ENCODE results near the gene HNRNPL.
"Not testable (repeated sequence)": the region's sequence is repeated elsewhere in the genome, so short reads cannot be mapped to it uniquely, and the experiment has no call there.

Gene HNRNPL

DNA sequence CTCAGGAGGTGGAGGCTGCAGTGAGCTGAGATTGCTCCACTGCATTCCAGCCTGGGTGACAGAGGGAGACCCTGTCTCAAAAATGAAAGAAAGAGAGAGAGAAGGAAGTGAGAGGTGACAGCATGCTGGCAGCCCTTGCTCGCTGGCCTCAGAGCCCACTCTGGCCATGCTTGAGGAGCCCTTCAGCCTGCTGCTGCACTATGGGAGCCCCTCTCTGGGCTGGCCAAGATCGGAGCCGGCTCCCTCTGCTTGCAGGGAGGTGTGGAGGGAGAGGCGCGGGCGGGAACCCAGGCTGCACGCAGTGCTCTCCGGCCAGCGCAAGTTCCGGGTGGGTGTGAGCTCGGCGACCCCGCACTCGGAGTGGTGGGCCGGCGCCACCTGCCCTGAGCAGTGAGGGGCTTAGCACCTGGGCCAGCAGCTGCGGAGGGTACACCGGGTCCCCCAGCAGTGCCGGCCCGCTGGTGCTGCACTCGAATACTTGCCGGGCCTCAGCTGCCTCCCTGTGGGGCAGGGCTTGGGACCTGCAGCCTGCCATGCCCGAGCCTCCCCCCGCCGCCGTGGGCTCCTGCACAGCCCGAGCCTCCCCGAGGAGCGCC, 28.5 kb downstream of the HNRNPL start:
- not testable (repeated sequence) for DNase-seq

DNA sequence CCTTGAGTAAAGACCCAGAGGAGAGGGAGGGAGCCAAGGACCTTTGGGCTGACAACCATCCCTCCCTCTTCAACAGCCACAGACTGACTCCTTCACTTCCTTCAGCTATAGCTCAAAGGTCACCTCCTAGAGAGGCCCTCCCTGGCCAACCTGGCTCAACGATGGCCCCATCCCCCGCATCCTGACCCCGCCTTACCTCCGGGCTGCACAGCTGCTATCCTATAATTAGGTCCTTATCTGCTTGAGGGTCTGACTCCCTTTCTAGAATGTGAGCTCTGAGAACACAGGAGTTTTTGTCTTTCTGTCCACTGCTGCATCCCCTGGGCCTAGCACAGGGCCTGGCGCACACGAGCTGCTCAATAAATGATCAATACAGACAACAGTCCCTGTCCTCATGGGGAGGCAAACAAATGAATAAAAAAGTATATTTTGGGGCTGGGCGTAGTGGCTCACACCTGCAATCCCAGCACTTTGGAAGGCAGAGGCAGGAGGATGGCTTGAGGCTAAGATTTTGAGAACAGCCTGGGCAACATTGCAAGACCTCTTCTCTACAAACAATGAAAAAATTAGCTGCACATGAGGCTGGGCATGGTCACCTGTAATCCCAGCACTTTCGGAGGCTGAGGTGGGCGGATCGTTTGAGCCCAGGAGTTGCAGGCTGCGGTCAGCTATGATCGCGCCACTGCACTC, 30.4 kb downstream of the HNRNPL start:
- DNase-seq = no peak

DNA sequence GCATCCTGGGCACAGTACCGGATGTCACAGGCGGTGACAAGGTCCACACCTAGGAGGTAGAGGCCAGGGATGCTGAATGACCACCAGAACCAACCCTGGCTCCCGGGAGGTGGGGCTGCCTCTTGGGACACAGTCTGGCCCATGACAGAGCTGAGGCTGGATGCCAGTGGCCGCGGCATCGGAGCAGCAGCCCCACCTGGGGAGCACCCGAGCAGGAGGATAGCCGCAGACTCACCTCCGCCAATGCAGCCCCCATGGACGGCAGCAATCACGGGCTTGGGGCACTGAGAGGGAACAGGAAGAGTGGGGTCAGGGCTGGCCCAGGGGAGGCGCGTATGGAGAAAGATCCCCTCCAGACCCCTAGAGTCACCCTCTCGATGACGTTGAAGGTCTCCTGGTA, 32.7 kb downstream of the HNRNPL start:
- no peak for DNase-seq

DNA sequence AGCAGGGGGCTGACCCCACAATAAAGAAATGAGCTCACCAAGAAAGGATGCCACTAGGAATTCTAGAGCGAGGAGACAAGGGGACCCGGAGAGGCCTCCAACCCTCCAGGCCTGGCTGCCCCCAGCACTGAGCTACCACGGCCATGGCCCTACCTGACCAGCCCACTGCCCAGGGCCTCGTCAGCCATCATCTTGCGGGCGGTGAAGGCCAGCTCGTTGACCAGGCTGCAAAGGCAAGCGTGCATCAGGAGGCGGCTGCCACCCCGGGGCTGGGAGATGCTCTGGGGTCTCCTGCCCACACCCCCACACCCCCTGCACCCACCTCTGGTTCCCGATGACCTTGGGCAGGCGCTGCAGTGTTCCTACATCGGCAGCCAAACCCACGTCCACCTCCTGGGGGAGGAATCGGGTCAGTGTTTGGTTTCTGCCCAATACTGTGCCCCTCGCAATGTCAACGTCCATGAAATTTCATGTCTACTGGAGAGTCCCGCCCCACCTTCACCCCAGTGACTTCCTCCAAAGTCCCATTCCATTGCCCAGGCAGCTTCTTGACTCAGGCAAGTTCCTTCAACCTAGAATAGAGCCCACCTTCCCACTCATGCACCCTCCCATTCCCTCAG, 33.5 kb downstream of the HNRNPL start:
- DNase-seq = no peak

DNA sequence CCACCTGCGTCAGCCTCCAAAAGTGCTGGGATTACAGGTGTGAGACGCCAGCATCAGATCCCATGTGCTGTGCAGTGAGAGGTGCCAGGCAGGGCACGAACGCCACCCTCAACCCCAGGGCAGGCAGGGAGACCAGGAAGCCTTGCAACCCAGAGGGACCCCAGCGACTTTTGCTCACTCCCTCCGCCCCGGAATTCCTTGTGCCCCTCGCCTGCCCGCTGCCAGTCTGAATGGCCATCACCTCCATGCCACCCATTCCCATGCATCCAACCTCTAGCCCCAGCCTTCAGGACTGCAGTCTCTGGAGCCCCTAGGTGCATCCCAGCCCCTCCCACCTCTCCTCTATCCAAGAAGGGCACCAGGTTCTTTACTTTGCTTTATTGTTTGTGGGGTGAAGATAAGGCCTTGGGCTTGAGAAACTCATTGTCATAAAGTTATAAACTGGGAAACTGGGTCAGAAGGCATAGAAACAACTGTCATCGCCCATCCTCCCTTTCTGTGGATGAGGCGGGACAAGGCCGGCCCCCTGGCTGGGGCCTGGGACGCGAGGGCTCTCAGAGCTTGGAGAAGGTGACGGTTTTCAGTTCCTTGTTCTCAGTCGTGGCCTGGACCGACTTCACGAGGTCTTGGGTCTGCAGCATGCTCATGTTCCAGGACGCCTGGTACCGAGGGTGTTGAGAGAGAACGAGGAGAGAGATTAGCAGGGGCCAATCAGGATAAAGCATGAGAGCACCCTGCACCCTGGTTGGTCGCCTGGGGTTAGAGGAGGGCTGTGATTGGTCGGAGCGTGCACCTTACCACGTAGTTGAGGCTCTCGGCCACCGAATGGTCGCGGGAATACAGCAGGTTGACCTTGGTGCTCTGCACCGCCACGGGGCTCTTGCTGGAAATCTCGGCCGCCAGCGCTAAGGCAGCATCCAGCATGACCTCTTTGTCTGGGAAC, 34.5 kb downstream of the HNRNPL start:
- DNase-seq = no peak

DNA sequence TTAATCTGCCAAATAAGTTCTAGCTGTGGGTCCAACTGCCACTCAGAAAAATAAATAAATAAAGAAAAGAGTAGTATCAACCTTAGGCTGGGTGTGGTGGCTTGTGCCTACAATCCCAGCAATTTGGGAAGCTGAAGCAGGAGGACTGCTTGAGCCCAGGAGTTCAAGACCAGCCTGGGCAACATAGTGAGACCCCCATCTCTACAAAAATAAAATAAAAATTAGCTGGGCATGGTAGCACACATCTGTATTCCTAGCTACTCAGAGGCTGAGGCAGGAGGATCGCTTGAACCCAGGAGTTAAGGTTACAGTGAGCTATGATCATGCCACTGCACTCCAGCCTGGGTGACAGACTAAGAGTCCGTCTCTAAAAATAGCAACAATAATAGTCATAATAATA, 35.9 kb downstream of the HNRNPL start:
- not testable (repeated sequence) for DNase-seq

DNA sequence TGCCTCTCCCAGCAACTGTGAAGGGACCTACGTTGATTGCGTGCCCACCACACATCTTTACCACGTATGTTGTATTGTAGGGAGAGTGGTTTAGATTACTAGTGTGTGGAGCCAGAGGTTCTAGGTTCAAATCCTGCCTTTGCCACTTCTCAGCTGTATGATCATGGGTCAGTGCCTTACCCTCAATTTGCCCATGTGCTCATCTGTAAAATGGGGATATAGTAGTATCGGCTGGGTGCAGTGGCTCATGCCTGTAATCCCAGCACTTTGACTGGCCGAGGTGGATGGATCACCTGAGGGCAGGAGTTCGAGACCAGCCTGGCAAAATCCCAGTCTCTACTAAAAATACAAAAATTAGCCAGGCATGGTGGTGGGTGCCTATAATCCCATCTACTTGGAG, 36.5 kb downstream of the HNRNPL start:
- no peak for DNase-seq

DNA sequence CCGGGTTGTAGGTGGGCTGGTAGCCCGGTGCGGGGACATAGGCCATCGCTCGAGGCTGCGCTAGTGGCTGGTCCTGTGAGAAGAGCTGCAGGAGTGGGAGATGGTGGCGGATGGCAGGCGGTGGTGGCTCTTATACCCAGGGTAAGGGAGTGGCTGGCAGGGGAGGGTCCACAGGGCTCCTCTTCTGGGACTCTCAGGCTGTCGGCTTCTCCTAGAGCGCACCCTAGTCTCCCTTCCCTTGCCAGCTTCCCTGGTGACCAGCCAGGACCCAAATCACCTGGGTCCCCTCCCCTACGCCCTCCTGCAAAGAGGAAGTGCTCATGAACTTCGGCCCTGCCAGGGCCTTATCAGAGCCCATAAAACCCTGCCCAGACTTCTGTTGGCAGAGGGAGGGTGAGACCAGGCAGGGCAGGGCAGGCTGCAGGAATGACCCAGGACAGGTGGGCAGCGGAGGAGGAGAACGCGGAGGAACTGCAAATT, 36.9 kb downstream of the HNRNPL start, which contains the start of gene LGALS4:
Gene LGALS4 (minus strand): TSS at position 105 of the 480 bp plus-strand sequence. CDS start 59 bp downstream, at position 46.
- DNase-seq = no peak

DNA sequence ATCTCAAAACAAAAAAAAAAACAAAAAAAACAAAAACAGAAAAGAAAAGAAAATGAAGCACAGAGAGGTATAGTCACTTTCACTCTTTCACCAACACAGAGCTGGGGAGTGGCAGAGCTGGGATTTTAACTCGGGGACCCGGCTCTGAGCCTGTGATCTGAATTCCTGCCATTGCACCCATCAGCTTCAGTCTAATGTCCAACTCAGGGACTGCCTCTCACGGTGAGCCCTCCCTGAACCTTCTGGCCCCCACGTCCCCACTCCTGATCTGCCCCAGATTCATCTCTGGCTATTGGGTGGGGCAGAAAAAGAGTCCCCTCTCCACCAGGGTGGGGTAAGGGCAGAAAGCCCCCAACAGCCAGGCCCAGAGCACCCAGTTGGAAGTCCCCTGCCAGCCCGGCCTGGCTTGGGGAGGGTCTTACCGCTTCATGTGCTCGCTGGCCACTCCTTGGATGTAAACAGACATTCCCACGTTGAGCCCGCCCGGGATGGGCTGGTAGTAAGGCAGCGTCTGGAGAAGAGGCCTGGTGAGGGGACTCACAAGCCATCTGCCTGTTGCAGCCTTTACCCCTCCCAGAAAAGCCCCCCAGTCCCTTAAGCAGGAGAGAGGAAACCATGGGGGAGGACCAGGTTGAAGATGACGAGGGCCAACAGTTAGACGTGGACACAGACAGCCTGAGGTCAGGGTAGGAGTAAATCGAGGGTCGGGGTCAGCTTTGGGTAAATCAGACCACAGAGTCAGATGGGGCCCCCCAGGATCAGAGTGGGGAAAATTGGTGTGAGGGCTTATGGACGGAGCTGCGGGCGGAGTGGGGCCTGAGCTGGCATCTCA, 37.6 kb downstream of the HNRNPL start:
- no peak for DNase-seq

DNA sequence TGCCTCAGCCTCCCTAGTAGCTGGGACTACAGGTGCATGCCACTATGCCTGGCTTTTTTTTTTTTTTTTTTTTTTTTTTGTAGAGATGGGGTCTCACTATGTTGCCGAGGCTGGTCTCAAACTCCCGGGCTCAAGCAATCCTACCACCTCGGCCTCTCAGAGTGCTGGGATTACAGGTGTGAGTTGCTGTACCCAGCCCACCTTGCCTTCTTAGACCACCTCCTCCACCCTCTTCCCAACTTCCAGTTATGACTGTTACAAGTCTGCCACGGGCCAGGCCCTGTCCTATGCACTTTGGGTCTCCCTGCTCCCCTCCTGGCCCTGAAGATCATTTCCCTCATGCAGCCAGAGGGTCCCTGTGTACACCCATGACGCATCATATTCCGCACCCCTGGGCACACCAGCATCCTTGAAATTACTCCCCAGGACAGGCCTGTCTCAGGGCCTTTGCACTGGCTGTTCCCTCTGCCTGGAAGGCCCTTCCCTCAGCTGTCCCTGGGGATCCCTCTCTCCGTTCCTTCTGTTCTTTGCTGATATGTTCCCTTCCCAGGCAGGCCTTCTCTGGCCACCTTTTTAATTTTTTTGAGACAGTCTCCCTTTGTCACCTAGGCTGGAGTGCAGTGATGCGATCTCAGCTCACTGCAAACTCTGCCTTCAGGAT, 40.1 kb downstream of the HNRNPL start:
- DNase-seq = no peak

DNA sequence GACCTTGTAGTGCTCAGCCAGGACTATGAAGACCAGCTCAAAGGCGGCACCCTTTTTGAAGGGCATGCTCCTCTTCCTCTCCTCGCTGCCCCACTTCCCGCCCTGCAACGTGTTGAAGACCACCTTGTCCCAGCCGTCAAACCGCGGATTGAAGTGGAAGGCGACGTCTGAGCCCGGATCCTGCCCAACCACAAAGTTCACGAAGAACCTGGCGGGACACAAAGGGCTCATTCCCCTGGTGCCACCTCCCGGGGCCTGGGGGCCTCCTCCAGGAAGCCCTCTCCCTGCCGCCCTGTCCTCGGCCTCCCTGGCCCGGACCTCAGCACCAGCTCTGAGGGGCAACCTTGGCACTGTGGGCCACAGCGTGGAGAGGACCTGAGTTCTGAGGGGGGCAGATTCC, 41.0 kb downstream of the HNRNPL start:
- no peak for DNase-seq

DNA sequence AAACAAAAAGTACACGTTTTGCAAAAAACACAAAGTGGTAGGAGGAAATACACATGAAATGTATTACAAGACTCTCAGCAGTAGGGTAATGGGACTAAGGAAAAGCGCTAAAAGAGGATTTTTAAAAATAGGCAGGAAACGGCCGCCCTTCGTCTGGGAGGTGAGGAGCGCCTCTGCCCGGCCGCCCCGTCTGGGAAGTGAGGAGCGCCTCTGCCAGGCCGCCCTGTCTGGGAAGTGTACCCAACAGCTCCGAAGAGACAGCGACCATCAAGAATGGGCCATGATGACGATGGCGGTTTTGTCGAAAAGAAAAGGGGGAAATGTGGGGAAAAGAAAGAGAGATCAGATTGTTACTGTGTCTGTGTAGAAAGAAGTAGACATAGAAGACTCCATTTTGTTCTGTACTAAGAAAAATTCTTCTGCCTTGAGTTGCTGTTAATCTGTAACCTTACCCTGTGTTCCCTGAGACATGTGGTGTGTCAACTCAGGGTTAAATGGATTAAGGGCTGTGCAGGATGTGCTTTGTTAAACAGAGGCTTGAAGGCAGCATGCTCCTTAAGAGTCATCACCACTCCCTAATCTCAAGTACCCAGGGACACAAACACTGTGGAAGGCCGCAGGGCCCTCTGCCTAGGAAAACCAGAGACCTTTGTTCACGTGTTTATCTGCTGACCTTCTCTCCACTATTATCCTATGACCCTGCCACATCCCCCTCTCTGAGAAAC, 42.2 kb downstream of the HNRNPL start:
- peak; percentile 67 for DNase-seq

DNA sequence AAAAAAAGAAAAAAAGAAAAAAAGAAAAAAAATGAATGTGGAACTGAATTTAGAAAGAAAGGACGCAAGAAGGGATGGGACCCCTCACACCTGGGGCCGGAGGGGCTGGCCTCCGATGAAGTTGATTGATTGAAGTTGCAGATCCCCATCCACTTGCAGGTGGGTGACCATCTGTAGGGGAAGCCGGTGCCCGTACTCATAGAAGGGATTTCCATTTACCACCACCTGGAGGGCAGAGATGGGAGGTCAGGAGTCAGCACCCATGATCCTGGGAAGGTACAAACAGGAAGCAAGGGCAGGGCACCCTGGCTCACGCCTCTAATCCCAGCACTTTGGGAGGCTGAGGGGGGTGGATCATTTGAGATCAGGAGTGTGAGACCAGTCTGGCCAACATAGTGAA, 43.4 kb downstream of the HNRNPL start:
- peak; percentile 13 for DNase-seq

DNA sequence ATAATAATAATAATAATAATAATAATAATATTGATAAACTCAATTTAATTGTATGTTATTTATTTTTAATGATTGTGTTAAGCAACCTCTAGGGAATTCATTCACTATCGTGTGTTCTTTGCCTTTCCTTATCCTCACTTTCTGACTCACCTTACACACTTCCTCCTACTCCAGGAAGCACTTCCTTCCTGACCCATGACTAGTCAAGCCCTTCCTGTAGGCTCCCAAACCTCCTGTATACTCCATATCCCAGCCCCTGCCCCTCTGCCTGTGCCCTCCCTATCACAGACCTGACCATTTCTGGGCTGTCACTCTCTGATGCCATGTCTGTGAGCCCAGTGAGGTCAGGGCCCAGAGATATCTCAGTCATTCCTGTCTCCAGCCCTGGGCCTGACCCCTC, 44.6 kb downstream of the HNRNPL start:
- DNase-seq = no peak

DNA sequence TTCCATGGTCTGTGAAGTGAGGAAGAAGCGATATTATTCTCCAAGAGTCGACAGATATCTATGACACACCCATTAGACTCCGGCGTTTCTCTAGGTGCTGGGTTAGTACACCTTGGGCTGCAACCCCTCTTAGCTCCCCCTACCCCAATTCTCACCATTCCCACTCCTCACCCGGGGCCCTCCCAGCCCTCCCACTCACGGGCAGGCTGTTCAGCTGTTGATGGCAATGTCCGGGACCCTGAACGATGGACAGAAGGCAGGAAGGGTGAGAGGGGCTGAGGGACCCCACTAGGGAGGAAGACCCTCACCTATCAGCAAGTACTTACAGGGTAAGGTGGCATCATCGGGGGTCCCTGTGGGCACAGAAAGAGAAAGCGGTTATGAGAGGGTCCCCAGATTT, 46.2 kb downstream of the HNRNPL start:
- DNase-seq = no peak

DNA sequence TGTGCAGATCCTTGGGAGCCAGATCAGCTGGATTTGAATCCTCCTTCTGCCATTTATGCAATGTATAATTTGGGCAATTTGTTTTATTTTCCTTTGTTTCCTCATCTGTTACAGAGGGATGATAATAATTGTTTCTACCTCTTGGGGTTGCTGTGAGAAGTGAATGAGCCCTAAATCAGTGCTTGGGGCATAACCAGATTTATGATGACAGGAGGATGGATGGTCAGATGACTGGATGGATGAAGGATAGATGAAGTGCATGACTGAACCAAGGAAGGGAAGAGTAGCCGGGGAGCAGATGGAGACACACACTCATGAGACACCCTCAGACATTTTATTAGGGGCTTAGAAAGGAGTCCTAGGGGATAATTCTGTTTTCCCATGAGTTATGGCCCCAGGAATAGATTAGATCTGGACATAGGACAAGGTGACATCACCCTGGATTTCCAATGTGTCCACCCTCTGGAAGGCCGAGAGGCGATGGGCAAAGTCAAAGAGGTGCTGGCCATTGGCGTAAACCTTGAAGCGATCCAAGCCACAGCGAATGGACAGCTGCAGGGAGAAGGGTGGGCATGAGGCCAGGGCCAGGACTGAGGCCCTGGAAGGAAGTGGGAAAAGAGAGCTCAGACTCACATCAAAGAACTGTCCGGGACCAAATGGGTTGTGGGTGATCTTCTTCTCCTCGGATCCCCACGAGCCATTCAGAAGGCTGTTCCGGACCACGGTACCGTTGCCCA, 48.3 kb downstream of the HNRNPL start:
- no peak for DNase-seq

DNA sequence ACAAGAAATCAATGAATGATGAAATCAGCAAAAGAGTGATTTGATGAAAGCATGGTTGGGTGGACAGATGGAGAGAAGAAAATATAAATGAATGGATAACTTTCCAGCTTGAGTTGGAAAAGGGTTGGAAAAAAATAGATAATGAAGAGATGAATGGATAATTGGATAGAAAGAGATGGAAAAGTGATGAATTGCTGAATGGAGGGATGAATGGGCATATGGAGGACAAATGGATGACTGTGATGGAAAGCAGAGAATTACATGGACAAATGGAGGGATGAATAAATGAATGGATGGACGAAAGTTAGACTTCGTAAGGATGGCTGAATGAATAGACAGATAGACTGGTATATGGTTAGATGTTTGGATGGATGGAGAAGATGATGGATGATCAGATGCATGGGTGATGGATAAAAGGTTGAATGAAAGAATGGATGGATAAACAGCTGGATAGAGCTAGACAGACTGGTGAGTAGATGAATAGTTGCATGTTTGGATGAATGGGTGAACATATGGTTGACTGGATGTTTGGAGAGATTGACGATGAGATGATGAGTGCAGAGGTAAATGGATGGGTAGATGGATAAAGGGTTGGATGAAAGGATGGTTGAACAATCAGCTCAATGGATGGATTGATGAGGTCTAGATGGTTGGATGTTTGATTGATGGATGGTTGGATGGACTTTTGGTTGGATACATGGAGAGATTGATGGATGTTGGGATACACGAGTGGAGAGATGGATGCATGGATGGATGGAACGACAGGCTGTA, 49.0 kb downstream of the HNRNPL start:
- no peak for DNase-seq

DNA sequence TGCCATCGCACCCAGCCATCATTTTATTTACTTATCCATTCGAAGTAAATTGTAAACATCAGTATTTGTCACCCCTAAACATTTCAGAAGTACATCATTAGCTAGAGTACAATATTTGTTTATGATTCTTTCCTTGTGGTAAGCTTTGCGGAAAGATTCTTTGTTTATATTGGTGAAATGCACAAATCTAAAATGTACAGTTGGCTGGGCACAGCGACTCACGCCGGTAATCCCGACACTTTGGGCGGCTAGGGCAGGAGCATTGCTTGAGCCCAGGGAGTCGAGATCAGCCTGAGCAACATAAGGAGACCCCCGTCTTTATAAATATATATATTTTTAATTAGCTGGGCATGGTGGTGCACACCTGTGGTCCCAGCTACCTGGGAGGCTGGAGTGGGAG, 50.7 kb downstream of the HNRNPL start:
- DNase-seq = no peak

DNA sequence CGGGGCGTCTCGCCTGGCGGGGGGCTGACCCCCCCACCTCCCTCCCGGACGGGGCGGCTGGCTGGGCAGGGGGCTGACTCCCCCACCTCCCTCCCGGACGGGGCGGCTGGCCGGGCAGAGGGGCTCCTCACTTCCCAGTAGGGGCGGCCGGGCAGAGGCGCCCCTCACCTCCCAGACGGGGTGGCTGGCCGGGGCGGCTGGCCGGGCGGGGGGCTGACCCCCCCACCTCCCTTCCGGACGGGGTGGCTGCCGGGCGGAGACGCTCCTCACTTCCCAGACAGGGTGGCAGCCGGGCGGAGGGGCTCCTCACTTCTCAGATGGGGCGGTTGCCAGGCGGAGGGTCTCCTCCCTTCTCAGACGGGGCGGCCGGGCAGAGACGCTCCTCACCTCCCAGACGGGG, 52.0 kb downstream of the HNRNPL start:
- DNase-seq = not testable (repeated sequence)

All from NCI-H524 treated with DMSO at 0.1 percent for 48 hours (cell line).